Activated CD8-positive, alpha-beta memory T cell treated with anti-CD3 and anti-CD28 coated beads, Interleukin-2, amount 50 U/mL, for 24 hours (primary cell): ENCODE data around the gene CATSPER1.
"Not testable (repeated sequence)": the region's sequence is repeated elsewhere in the genome, so short reads cannot be mapped to it uniquely, and the experiment has no call there.

Experiments used
- DNase-seq: peaks from one replicate; pipeline ENCODE4 v3.0.0-alpha.2; 2020; ENCODE audit errors: extremely low read depth

The CATSPER1 gene

GRCh38 chr11:66020618-66021357, 5.5 kb downstream of the CATSPER1 start:
- no peak for DNase-seq

GRCh38 chr11:66020212-66020611, 6.1 kb downstream of the CATSPER1 start:
- DNase-seq = no peak

GRCh38 chr11:66017321-66017720, 9.0 kb downstream of the CATSPER1 start:
- no peak for DNase-seq

- no peak for DNase-seq
Observed at GRCh38 chr11:66016793-66017177, 9.5 kb downstream of the CATSPER1 start.

GRCh38 chr11:66015936-66016792, 10.1 kb downstream of the CATSPER1 start:
- DNase-seq = no peak

- DNase-seq = no peak
Observed at GRCh38 chr11:66015454-66015881, 10.8 kb downstream of the CATSPER1 start.

- no peak for DNase-seq
Observed at GRCh38 chr11:66014804-66015453, 11.3 kb downstream of the CATSPER1 start.

- DNase-seq = no peak
Observed at GRCh38 chr11:66013762-66014100, 12.5 kb downstream of the CATSPER1 start.

GRCh38 chr11:66012946-66013761, 13.1 kb downstream of the CATSPER1 start:
- DNase-seq = no peak

- DNase-seq = no peak
Observed at GRCh38 chr11:66012371-66012945, 13.8 kb downstream of the CATSPER1 start.

GRCh38 chr11:66011785-66012303, 14.4 kb downstream of the CATSPER1 start, which contains the start of gene CST6:
CST6 (plus strand) TSS chr11:66012008; CDS start chr11:66012045, 37 bp downstream.
- no peak for DNase-seq

GRCh38 chr11:66011239-66011784, 15.0 kb downstream of the CATSPER1 start:
- no peak for DNase-seq

GRCh38 chr11:66010036-66010435, 16.2 kb downstream of the CATSPER1 start:
- DNase-seq = not testable (repeated sequence)

- DNase-seq = no peak
Observed at GRCh38 chr11:66008468-66009101, 17.7 kb downstream of the CATSPER1 start.

GRCh38 chr11:66008095-66008467, 18.2 kb downstream of the CATSPER1 start:
- no peak for DNase-seq

GRCh38 chr11:66007201-66007634, 19.1 kb downstream of the CATSPER1 start:
- no peak for DNase-seq

GRCh38 chr11:66006891-66007176, 19.4 kb downstream of the CATSPER1 start:
- no peak for DNase-seq

- DNase-seq = no peak
Observed at GRCh38 chr11:66006134-66006890, 20.0 kb downstream of the CATSPER1 start.

GRCh38 chr11:66004186-66004585, 22.1 kb downstream of the CATSPER1 start:
- no peak for DNase-seq

GRCh38 chr11:66003291-66003690, 23.0 kb downstream of the CATSPER1 start:
- DNase-seq = no peak
